COLO668 (cell line): Measurements from ENCODE around the gene PLCB4.
"Not testable (repeated sequence)": the region's sequence is repeated elsewhere in the genome, so short reads cannot be mapped to it uniquely, and the experiment has no call there.

Experiments
- DNase-seq: peaks from one replicate; lab custom pipeline; 2025; ENCODE audit not compliant: unreplicated experiment; lab: John Stamatoyannopoulos, UW

The PLCB4 gene

DNA sequence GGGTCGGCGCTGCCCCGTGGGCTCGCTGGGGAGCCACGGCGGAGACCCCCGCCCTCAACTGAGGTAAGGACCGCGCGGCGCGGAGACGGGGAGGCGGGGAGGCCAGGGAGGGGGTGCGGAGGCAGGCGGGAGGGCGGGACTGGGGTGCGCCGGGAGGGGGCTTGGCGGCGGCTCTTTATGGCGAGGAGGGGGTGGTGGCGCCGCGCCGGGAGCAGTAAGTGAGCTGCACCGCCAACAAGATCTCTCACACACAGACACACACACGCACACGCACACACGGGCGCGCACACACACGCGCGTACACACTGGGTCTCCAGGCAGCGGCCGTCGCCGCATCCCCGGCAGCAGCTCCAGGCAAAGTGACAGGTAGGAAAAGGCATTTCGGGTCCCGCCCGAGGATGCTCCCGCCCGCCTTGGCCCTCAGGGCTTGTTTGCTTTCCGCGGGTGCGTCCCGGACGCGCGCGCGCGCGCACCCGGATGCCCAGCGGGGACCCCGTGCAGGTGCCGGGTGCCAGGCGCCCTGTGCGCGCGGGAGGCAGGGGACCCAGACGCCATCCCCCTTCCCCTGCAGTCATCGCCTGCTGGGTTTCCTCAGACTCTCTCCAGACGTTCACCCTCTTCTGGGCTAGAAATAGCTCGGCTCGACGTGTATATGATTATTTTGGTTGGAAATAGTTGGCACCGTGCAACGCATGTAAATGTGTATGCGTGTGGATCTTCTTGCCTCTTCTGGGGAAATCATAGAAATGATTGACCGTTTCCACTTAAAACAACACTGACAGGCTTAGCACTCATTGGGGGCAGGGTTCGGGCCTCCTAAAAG, at the start of gene PLCB4:
Gene PLCB4 (plus strand): TSS at position 247 of the 823 bp plus-strand sequence. CDS start 238,728 bp downstream, outside the sequence.
- DNase-seq, result peak; percentile 29

DNA sequence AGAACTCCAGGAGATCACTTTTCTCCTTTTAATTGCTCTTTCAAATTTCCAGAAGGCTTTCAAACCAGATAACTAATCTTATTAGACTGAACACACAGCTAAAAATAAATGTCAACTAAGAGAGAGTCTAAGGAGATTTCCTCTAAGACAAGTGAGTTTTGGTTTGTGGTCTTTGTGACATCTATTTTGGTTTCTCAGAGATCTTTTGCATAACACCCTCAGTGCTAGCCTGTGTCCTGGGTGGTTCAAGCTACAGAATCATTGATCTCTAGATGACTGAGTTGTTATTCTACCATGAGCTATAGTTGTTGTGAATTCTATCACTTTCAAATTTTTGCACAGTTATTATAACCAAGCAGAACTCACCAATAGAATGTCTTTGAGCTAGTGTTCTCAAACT, 49.1 kb upstream of the PLCB4 start:
- no peak for DNase-seq

DNA sequence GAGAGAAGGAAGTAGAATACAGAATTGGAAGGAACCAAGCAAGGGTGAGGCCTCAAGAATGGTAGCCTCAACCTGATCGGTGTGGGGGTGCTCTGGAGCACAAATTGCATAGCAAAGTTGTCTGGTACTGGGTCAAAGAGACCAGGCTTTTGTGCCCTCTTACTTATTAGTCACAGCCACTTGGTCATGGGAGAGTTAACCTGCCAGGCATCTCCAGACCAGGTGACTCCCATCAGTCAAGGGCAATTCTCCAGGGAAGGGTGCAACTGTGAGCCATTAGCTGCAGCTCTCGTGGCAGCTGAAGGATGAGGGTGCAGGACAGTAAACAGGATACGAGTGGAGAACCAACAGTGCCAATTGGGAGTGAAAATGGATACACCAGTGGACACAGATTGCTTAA, 47.7 kb upstream of the PLCB4 start:
- DNase-seq, result no peak

DNA sequence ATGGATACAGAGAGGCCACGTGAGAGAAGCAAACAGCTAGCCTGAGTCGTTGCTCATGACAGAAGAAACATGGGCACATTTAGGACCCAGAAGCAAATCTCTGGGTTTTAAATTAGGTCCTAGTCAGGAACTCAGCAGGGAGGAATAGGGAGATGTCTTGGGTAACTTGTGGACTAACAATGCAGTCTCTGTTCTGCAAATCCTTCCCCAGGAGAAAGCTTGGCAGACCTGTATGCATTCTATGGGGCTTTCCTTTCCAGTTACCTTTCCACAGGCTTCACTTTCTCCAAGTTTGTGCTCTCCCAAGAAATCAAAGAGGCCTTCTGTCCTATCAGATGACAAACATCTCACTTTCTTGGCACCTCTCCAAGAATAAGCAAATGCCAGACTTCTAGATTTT, 47.2 kb upstream of the PLCB4 start:
- DNase-seq, result no peak

- no peak for DNase-seq
Observed at GRCh38 chr20:9022376-9022775, 46.5 kb upstream of the PLCB4 start.

DNA sequence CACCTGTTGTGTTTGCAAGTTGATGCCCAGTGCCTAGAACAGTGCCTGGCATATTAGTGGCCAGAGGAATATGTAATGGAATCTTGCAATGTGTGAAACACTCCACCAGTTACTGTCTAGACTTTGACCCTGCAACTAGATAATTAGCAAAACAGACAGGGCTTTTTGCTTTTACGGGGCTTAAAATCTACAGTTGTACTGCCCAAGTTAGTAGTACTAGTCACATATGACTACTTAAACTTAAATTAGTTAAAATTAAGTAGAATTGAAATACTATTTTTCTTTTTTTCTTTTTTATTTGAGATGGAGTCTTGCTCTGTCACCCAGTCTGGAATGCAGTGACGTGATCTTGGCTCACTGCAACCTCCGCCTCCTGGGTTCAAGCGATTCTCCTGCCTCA, 44.3 kb upstream of the PLCB4 start:
- DNase-seq, result no peak

- no peak for DNase-seq
Observed at GRCh38 chr20:9025011-9025410, 43.9 kb upstream of the PLCB4 start.

DNA sequence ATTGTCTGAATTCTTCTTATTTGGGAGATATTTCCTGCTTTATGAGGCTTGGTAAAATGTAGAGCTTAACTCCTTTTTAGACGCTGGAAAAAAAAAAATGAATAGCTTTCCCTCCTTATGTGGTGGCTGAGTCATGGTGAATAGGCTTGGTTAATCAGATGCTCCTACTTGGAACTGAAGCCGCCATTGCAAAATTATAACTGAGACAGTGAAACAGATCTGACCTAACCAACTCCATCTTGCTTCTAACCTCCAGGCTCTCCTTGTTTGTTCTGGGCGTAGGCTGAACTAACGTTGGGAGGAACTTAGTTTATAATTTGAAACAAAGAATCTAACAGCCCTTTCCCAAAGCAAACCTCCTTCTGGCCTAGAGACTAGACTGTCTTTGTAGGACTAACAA, 43.2 kb upstream of the PLCB4 start:
- no peak for DNase-seq

GRCh38 chr20:9027626-9028025, 41.3 kb upstream of the PLCB4 start:
- no peak for DNase-seq

DNA sequence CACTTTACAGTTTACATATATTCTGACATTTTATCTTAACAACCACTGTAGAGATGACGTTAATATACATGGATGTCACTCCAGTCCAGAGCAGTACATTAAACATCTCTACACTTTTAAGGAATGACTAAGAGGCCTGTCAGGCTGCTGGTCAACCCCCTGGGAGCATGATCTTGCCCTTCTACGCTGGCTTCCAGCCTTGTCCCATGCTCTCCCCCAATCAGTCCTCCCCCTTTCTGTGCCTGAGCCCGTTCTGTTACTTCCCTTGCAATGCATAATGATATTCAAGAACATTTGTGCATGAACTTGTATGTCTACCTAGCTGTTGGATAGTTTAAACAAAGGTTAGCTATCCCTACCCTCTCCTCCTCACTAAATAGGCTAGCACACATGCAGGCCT, 40.5 kb upstream of the PLCB4 start:
- no peak for DNase-seq

- no peak for DNase-seq
Observed at GRCh38 chr20:9031991-9032390, 36.9 kb upstream of the PLCB4 start.

DNA sequence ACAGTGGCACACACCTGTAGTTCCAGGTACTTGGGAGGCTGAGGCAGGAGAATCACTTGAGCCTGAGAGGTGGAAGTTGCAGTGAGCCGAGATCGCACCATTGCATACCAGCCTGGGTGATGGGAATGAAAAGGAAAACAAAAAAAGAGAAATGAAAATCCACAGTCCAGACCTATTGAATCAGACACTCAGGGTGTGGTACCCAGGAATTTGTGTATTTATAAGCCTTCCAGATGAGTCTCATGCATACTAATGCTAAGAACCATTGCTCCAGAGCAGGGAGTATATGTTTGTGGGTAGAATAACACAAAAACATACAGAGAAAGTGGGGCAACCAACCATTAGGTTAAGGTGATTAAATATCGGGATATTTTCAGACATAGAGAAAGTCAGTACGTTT, 36.1 kb upstream of the PLCB4 start:
- no peak for DNase-seq

DNA sequence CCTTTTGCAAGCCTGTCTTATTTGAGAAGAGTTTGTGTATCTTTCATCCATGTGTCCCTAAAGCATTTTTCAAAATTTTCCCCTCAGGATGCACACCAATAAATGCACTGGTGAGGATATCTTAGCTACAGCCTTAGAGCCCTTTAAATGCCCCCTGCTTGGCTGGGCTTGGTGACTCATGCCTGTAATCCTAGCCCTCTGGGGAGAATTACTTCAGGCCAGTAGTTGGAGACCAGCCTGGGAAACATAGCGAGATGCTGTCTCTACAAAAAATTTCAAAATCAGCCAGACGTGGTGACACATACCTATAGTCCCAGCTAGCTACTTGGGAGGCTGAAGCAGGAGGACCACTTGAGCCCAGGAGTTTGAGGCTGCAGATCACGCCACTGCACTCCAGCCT, 33.8 kb upstream of the PLCB4 start:
- DNase-seq, result no peak

DNA sequence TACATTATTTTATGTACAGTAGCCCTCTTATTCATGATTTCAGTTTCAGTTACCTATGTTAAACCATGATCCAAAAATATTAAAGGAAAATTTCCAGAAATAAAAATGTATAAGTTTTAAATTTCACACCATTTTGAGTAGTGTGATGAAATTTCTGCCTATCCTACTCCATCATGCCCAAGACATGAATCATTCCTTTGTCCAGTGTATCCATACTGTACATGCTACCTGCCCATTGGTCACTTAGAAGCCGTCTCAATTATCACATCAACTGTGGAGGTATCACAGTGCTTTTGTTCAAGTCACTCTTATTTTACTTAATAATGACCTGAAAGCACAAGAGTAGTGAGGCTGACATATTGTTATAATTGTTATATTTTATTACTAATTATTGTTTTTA, 32.3 kb upstream of the PLCB4 start:
- DNase-seq, result no peak

GRCh38 chr20:9038791-9039535, 29.9 kb upstream of the PLCB4 start:
- DNase-seq, result no peak

- no peak for DNase-seq
Observed at GRCh38 chr20:9040863-9041524, 27.9 kb upstream of the PLCB4 start.

- no peak for DNase-seq
Observed at GRCh38 chr20:9043364-9043763, 25.5 kb upstream of the PLCB4 start.

GRCh38 chr20:9047928-9048327, 21.0 kb upstream of the PLCB4 start:
- not testable (repeated sequence) for DNase-seq

GRCh38 chr20:9051508-9051907, 17.4 kb upstream of the PLCB4 start:
- no peak for DNase-seq

DNA sequence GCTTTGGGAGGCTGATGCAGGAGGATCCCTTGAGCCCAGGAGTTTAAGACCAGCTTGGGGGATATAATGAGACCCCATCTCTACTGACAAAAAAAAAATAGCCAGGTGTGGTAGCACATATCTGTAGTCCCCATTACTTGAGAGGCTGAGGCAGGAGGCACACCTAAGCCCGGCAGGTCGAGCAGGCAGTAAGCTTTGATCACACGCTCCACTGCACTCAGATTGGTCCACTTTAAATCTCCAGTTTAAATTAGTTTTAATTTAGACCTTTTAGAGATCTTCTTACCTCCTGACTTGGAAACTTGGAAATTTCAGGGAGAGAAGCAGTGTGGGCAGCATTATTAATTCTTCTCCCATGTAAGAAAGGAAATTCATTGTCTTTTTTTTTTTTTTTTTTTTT, 16.8 kb upstream of the PLCB4 start:
- no peak for DNase-seq

DNA sequence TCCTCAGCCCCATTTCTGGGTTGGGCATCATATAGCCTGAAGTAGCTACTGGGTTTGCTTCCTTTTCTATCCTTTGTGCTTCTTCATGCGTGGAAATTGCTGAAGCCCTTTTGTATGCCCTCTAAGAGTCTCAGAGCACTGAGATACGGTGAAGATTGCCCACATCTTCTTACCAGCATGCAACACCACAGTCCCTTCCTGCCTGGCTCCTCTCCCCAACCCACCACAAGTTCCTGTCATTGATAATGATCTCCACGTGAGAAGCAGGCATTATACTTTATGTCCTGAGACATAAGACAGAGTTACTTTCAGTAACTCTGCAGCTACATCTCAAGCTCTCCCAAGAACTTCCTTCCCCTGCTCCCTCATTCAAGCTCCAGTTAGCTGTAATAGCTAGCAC, 15.8 kb upstream of the PLCB4 start:
- DNase-seq, result no peak

- DNase-seq, result no peak
Observed at GRCh38 chr20:9054176-9054575, 14.7 kb upstream of the PLCB4 start.
